ENCODE measurements around the gene PHACTR2.

DNA sequence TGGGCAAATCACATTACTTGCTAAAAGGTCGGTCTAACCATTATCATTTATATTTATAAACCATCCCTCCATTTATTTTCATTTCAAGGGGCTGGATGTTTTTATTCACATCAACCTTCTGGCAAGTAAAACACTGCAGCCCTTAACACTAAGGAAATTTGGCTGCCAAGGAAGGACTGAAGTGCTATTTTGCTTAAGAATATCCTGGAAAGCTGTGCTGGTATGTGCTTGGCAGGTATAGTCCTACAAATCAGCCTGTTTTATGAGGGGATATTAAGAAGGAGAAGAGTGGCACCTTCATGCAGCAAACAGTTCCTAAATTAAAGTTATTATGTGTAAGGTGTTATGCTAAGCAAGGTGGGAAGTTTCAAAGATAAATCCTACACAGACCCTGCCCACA lies 9.8 kb downstream of the PHACTR2 start:
- TF ChIP-seq CTCF (IDR thresholded peaks at IDR 0.05; ENCODE audit: borderline replicate concordance, extremely low read depth, low read length, poor library complexity, severe bottlenecking): no peak
- TF ChIP-seq EZH2 (IDR thresholded peaks at IDR 0.05; ENCODE audit: borderline replicate concordance, low read depth, low read length, severe bottlenecking): no peak
